ENCODE data around the gene RALY. TPM values are rescaled to one million over a fixed set of nuclear protein-coding genes. Genes with fewer than 3 reads are reported as not detected.

RALY gene
- total RNA-seq, 1 experiment from 2014 or later = 119 TPM

- TF ChIP-seq SP1 (IDR thresholded peaks at IDR 0.05; ENCODE audit: low read depth) (no peak), ZNF274 (IDR thresholded peaks at IDR 0.05; ENCODE audit: low read depth, low read length) (no peak), POLR2AphosphoS5 (IDR thresholded peaks at IDR 0.05; ENCODE audit: low read depth, low read length) (no peak), CBX3 (IDR thresholded peaks at IDR 0.05; ENCODE audit: low read depth) (no peak), EZH2 (IDR thresholded peaks at IDR 0.05) (no peak), ELF1 (IDR thresholded peaks at IDR 0.05; ENCODE audit: borderline replicate concordance, low read depth) (no peak), ATF3 (IDR thresholded peaks at IDR 0.05) (no peak), JUND (IDR thresholded peaks at IDR 0.05) (no peak), ZBTB33 (IDR thresholded peaks at IDR 0.05; ENCODE audit: extremely low read depth, insufficient replicate concordance, low read length) (no peak), POLR2A (IDR thresholded peaks at IDR 0.05; ENCODE audit: borderline replicate concordance, extremely low read depth, insufficient read depth, insufficient read length) (no peak), REST (IDR thresholded peaks at IDR 0.05; ENCODE audit: low read depth) (no peak), CTCF (IDR thresholded peaks at IDR 0.05 in 2 of 3, conservative IDR thresholded peaks at IDR 0.05 in 1 of 3; ENCODE audit: borderline replicate concordance in 1 of 3, insufficient read depth in 1 of 3, low read depth in 2 of 3, low read length in 2 of 3) (no peak), FOSL1 (IDR thresholded peaks at IDR 0.05; ENCODE audit: low read depth) (no peak), CEBPB (IDR thresholded peaks at IDR 0.05; ENCODE audit: low read depth) (no peak)
- peaks cover 74% of the 10 kb centered on the region for H3K79me2 ChIP-seq (ENCODE audit: insufficient read depth, low read length)
- ChIA-PET RAD21 (ENCODE audit: low non-redundant PET in 1 of 2, low total read pairs in 2 of 2, uncharacterized antibody in 2 of 2, unreplicated experiment in 2 of 2) (no interaction called here), POLR2A (no interaction called here), CTCF (interaction anchor here (1.3 kb wide), 1 partner anchor 15 kb away, joined by 5 read pairs; no protein-coding TSS in a partner anchor)
- ATAC-seq (no peak), DNase-seq (ENCODE audit: low read depth, low spot score) (no peak)
- peaks cover 4% of the 10 kb centered on the region for H4K20me1 ChIP-seq (ENCODE audit: insufficient read depth)
- H3K9me3 ChIP-seq (ENCODE audit: control insufficient read depth in 1 of 2, insufficient read depth in 1 of 2, low read depth in 1 of 2, low read length in 2 of 2) = no peaks in the 10 kb centered on the region
- no peak overlapping the region for H2AFZ ChIP-seq (ENCODE audit: low read depth, low read length, poor library complexity, severe bottlenecking)
- H3K36me3 ChIP-seq (ENCODE audit: control insufficient read depth in 1 of 2, insufficient read depth in 2 of 2, low read length in 2 of 2) = peaks cover 3% of the 10 kb centered on the region in 2 experiments; a peak in 2 of 4 replicates
- H3K9me2 ChIP-seq (ENCODE audit: insufficient read depth) = no peaks in the 10 kb centered on the region
- no peaks in the 10 kb centered on the region for H3K27me3 ChIP-seq (ENCODE audit: insufficient read depth, low read length)
- H3K9ac ChIP-seq (ENCODE audit: low read length) = no peak overlapping the region
- no peak overlapping the region for H3K4me3 ChIP-seq (replicated peaks in 1 of 2; ENCODE audit: low read depth in 1 of 2, low read length in 2 of 2)
- no peak overlapping the region for H3K4me2 ChIP-seq (ENCODE audit: low read length)
- no peak overlapping the region for H3K27ac ChIP-seq (ENCODE audit: low read depth, low read length)
- H3K4me1 ChIP-seq (ENCODE audit: control insufficient read depth in 1 of 2, insufficient read depth in 2 of 2, low read length in 2 of 2) = 0 out of 4 replicates have a peak, but pooled peaks cover 0 to 2% of the 10 kb centered on the region in 2 experiments
- intact Hi-C loops (cut with micrococcal nuclease) = no loop called here
- BruUV-seq (replicated peaks) = no TSS peak
Measured at GRCh38 chr20:34037767-34038166, 44.1 kb downstream of the RALY start.

Data from HCT116 (cell line).